ENCODE results near the gene COL20A1. TPM values are rescaled to one million over a fixed set of nuclear protein-coding genes. Genes with fewer than 3 reads are reported as not detected.

COL20A1 gene
- total and polyA plus RNA-seq, 2 of the 13 experiments (the other 11 are each of a cell fraction or from before 2014, with no cell fraction given) = not detected

GRCh38 chr20:63280929-63281545 is 11.9 kb upstream of the COL20A1 start (continued):
- TF ChIP-seq MLXIP (CRISPR knock-in tag; IDR thresholded peaks at IDR 0.05; ENCODE audit: borderline replicate concordance) = no peak
- TF ChIP-seq CEBPG (CRISPR knock-in tag; IDR thresholded peaks at IDR 0.05) = no peak
- TF ChIP-seq NFKB2 (CRISPR knock-in tag; IDR thresholded peaks at IDR 0.05; ENCODE audit: borderline replicate concordance) = no peak

DNA sequence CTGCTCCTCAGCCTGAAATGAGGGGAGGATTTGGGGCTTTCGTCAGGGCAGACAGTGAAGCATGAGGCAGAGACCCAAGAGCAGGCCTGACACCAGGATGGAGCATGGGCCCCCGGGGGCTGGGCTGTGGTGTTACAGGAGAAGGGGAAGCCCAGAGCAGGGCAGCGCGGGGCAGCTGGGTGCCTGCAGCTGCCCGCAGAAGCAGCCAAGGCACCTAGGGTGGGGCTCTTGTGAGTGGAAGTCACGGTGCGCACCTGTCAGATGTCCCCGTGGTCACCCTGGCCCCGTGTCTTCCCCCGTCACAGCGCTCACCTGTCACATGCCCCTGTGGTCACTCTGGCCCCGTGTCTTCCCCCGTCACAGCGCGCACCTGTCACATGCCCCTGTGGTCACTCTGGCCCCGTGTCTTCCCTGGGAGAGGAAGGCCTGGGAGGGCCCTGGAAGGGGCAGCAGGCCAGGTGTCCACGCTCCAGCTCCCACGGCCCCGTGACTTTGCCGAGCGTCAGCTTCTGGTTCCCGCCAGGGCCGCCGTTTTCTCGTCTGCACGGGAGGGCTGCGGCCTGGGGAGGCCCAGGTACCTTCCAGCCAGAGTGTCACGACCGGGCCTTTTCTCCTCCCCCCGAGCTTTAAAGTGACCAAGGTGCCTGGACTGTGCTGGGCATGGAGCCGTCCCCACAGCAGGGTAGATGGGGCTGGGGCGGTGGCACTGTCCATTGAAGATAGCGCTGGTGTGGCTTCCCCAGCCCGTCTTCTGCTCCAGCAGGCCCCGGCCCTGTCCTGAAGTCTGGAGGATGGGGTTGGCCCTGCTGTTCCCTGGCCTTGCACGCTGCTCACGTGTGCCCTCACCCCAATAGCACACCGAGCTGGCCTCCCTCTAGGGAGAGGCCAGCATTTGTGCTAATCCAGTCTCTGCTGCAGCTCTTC is 11.0 kb upstream of the COL20A1 start:
- ATAC-seq (no peak), FAIRE-seq (no peak), DNase-seq (ENCODE audit: low spot score) (no peak)
- peaks cover 2% of the 10 kb centered on the region; the same call in 1 of the 2 replicates for H4K20me1 ChIP-seq (ENCODE audit: insufficient read depth, low read length)
- 99% methylated on average over 37 of the region's 38 CpGs for WGBS (ENCODE audit: low lambda C conversion rate)
- H3K9ac ChIP-seq (ENCODE audit: insufficient read depth, low read depth, low read length) = no peak overlapping the region
- in situ Hi-C loops (cut with HindIII; ENCODE audit: extremely low pct_ligation_motif_present, low pct_unique_long_range_greater_than_20kb) (no loop called here), intact Hi-C loops (cut with micrococcal nuclease; ENCODE audit: unreplicated experiment) (no loop called here)
- H3K27ac ChIP-seq (ENCODE audit: extremely low read length, insufficient read depth, low read length) = no peak overlapping the region
- no peaks in the 10 kb centered on the region for H3K27me3 ChIP-seq (ENCODE audit: control insufficient read depth in 1 of 2, insufficient read depth in 2 of 2, low read length in 2 of 2)
- no peaks in the 10 kb centered on the region for H3K9me3 ChIP-seq (ENCODE audit: low read length)
- H3K36me3 ChIP-seq (replicated peaks in 1 of 2; ENCODE audit: control insufficient read depth in 1 of 2, insufficient read depth in 2 of 2, low read length in 2 of 2) = peaks cover 50 to 85% of the 10 kb centered on the region in 2 experiments
- ChIA-PET CTCF (ENCODE audit: low intra/inter-chr PET ratio, low total read pairs) (interaction anchor here (1.5 kb wide), 1 partner anchor 58 kb away, joined by 4 read pairs; no protein-coding TSS in a partner anchor), POLR2A (interaction anchor here (1.6 kb wide), 1 partner anchor 9 kb away, joined by 4 read pairs; the partner anchor contains the start of gene ARFGAP1)
- no peak overlapping the region for H3K4me2 ChIP-seq (ENCODE audit: low read depth, low read length)
- TF ChIP-seq POLR2G (IDR thresholded peaks at IDR 0.05; ENCODE audit: low read depth, low read length) (peak; percentile 8; the same call in 1 of the 2 replicates), MXD4 (CRISPR knock-in tag; IDR thresholded peaks at IDR 0.05) (no peak), ZNF687 (CRISPR knock-in tag; IDR thresholded peaks at IDR 0.05) (peak; percentile 6), AGO2 (optimal IDR thresholded peaks at IDR 0.05; ENCODE audit: low read depth, low read length) (peak; percentile 82), ZSCAN22 (CRISPR knock-in tag; IDR thresholded peaks at IDR 0.05) (no peak), RBFOX2 (IDR thresholded peaks at IDR 0.05; ENCODE audit: low read depth, low read length) (peak; percentile 77), AGO1 (IDR thresholded peaks at IDR 0.05; ENCODE audit: low read depth, low read length, poor library complexity, severe bottlenecking) (peak; percentile 13), CENPT (CRISPR knock-in tag; IDR thresholded peaks at IDR 0.05; ENCODE audit: low read depth) (peak; percentile 8; the same call in 1 of the 2 replicates), HNRNPLL (IDR thresholded peaks at IDR 0.05; ENCODE audit: low read depth, low read length, poor library complexity, severe bottlenecking) (peak; percentile 33)
- H3K4me1 ChIP-seq (ENCODE audit: insufficient read depth, low read length) = no peaks in the 10 kb centered on the region
- H3K79me2 ChIP-seq (ENCODE audit: insufficient read depth, low read length) = no peaks in the 10 kb centered on the region
- BruUV-seq (replicated peaks) = no TSS peak
- H3K4me3 ChIP-seq (replicated peaks in 1 of 3; ENCODE audit: insufficient read depth in 1 of 3, low read depth in 2 of 3, low read length in 3 of 3) = no peak overlapping the region
- no peak overlapping the region for H2AFZ ChIP-seq (ENCODE audit: low read length)
